Activated CD4-positive, alpha-beta T cell treated with anti-CD3 and anti-CD28 coated beads, Interleukin-2, Interleukin-6, amounts not matched to agents 100 ng/mL and 50 ng/mL, durations not matched to agents 16 hours and 8 hours (primary cell): Measurements from ENCODE around the gene ZMIZ1.

Experiments
- DNase-seq: peaks from one replicate; pipeline ENCODE4 v3.0.0-alpha.2; 2020

Gene ZMIZ1

GRCh38 chr10:79125092-79125491 is 56.3 kb downstream of the ZMIZ1 start:
- no peak for DNase-seq

DNA sequence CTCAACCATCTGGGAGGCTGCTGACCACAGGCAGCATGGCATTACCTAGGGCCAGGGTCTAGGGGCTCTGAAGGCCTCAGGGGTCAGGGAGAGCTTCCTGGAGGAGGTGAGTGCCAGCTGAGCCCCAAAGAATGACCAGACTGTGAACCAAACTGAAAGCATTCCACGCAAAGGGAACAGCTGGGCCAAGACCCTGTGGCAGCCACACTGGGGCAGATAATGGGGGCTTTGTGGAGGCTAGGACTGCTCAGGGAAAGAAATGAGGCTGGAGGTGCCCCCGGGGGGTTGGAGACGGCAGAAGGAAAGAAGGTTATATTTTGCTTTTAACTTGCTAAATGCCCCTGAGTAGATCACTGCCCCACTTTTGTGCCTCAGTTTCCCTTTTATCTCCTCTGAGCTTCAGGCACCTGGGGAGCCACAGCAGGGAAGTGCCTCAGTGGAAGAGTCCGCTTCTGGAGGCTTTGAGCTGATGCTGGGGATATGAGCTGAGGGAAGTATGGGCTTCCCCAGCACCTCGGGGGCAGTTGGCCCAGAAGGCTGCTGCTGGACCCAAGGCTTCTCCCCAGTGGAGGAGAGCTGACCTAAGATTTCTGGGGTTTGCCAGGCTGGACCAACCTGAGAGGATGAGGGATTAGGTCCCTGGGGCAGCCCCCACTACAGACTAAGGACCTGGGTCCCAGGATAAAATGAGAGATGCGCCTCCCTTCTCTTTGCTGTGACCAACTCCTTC is 57.8 kb downstream of the ZMIZ1 start:
- DNase-seq = no peak

DNA sequence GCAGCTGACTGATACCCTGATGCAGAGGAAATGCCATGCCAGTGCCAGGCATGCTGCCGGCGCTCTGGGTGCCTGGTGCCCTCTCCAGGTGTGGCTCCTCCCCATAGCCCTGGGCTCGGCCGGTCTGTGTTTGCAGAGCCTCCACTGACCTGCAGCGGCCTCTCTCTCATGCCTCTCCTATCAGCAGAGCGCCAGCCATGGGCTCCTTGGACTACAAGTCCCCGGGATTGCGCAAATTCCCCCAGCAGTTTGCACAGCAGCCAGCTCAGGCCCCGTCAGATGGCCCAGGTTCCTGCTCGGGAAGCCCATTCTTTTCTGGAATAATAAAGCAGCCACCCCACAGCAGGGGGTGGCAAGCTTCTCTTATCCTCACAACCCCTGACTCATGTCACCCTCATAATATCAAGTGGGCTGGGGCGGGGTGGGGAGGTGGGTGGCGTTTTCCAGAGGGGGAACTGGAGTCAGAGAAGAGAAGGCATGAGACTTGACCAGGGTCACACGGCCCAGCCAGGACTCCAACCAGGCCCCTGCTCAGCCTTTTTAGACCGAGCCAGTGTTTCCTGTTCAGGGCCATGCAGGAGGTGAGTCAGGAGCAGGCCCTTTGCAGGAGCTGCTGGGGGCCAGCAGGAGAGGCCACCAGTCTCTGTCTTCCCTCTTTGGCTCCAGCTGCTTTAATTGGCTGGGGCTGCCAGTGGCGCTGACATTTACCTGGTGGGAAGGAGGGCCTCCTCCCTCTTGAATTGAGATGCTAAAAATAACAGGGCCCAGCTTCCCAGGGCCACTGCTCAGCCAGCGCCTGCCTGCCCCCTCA is 58.6 kb downstream of the ZMIZ1 start:
- DNase-seq = no peak

DNA sequence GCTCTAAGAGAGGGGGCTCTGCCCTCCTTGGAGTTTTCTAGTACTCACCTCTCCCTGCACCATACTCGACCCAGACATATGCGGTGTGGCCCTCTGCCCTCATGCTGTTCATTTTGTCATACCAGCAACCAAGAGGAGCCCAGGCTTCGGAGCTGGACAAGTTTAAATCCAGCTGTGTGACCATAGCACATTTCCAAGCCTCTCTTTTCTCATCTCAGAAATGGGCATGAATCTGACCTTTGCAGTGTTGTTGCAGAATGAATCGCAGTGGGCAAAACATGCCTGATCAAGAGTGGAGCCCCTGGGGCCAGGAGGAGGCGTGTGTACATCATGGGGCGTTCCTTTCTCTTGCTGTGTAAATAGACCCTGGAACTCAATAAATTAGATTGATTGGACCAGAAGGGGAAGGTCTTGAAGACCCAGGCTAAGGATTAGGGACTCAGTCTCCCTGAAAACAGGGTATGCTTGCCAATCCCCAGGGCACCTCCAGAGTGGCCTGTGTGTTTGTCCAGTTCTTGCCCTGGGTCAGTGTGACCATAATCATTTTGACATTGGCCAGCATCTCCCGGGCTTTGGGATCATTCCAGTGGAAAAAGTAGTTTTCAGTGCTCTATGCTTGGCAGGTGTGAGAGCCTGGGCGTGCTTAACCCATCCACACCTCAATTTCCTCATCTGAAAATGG is 59.6 kb downstream of the ZMIZ1 start:
- DNase-seq = no peak

GRCh38 chr10:79128923-79129305 is 60.1 kb downstream of the ZMIZ1 start:
- DNase-seq = no peak

DNA sequence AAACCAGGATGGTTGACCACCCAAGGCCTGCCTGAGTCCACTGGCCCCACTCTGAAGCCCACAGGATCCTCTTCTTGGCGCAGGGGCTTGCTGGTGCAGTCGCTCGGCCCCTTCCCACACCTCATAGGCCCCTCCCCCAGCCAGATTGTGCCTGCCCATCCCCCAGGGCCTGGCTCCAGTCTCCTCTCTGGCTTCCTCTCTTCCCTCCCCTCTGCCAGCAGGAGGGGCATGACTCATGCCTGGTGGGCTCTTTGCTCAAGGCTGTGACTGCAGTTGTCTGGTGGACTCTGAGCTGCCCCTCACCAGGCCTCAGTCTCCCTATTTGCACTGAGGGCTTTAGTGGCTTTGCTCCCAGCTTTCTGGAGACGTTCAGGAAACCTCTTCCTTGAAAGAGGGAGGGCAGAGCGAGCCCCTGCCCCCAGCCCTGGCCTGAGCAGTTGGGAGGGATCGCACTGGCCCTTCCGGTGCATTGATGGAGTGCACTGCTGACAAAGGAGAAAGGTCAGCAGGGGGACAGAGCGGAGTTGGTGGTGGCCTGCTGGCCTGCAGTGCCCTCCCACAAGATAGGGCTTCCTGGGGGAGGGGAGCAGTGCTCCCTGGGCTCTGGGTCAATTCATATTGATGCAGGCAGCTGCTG is 60.7 kb downstream of the ZMIZ1 start:
- no peak for DNase-seq

DNA sequence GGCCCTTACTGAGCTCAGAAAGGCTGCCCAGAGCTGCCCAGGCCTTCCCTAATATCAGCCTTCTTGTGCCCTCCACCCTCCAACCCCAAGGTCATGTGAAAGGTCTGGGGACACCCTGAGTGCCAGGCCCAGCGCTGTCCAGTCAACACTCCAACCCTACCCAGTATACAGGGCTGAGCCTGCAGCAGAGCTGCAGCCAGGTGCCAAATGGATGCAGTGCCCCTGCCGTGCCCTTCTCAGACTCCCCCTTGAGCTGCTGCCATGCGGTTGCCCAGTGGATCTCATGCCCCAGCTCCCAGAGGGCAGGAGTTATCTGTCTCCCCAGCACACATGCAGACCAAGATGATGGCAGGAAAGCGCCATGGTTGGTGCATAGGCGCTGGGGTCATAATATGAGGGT is 61.5 kb downstream of the ZMIZ1 start:
- no peak for DNase-seq

DNA sequence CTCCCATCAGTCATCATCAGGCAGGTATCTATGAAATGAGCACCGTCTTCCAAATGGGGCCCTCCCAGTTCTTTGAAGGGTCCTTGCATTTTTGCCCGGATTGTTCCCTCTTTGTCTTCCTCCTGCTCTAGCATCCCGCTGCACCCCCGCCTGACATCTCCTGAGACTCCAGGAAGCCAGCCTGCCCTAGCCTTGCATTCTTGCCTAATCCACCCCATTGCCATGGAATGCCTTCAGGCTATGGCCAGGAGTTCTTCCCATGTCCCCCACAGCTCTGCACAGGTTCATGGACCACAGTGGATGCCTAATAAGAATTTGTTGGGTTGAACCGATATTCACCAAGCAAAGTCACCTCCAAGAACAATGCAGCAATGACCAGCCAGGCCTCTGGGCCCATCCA is 62.1 kb downstream of the ZMIZ1 start:
- DNase-seq = no peak

DNA sequence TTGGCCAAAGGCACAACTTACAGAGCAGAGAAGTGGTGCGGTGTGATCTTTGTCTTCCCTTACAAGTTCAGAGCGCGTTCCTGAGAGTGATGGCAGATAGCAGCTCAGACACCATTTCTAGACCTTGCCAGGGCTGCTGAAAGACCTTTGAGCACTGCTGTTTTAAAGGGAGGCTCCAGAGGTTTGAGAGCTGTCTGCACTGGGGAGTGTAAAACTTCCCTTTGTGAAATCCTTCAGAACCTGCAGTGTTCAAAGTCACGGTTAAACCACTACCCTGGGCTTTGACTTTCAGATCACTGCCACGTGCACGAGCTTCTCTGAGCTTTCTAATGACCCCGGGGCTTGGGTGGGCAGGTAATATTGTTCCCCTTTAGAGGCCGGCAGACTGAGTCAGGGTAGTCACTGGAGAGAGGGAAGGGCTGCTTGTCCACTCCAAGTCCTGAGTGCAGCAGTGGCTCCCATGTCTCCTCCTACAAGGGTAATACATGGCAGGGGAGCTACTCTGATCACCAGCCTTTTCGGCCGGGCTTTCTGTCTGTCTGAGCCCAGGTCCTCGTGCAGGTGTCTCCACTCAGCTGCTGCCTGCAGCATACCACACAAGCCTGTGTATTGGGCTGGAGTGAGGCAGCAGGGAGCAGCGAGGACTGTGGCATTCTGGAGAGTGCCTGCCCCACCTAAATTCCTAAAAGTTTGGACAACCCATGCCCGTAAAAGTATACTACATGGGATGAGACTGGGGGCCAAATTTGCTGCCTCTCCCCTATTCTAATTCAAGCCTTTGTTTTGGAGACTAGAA is 63.3 kb downstream of the ZMIZ1 start:
- DNase-seq = no peak

DNA sequence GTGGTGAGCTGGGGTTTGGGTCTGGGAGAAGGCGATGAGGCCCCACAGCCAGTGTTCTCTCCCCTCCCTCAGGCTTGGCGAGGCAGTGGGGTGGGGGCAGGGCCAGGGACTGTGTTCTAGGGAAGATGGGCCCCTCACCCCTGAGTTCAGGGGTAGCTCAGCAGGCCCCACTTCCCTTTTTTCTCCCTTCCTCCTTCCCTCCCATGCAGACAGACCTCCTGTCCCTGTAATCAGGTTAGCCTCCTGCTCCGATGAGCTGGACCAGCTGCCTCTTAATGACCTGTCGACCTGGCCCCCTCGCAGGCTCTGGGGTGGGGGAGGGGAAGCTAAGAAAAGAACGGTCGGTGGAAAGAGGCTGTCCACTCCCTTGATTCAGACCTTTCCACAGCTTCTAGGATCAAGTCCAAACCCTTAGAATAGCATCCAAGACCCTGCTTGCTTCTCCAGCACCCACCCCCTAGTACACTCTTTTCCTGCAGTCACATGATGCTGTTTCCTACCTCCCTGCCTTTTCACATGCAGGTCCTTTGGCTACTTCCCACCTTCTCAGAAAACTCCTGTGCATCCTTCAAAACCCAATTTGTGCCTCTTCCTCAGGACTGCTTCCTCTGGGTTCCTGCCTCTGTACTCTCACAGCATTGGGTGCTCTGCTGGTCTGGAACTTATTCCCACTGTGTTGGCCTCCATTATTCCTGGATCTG is 64.1 kb downstream of the ZMIZ1 start:
- DNase-seq = no peak

GRCh38 chr10:79133416-79133815 is 64.7 kb downstream of the ZMIZ1 start:
- DNase-seq = no peak

- no peak for DNase-seq
Observed at GRCh38 chr10:79135790-79136189, 67.0 kb downstream of the ZMIZ1 start.

- no peak for DNase-seq
Observed at GRCh38 chr10:79136236-79137005, 67.7 kb downstream of the ZMIZ1 start.

DNA sequence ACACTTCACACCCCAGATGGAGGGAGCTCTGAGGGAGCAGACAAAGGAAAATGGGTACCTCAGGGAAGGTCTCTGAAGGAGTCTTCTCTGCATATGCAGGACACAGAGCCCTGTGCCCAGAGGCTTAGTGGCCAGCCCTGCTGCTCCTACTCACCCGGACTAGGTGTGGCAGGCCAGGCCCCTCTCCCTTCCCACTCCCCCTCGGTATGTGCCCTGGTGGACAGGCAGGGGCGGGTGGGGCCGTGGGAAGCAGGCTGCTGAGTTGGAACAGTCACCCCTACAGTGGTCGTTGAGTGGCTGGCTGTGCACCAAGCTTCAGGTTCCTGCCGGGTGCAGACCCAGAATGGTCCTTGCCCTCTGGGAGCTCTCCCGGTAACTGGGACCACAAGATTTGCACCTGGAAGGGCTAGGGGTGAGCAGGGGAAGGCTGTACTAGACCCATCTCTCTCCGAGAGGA is 68.6 kb downstream of the ZMIZ1 start:
- no peak for DNase-seq

- DNase-seq = peak; percentile 64
Observed at GRCh38 chr10:79137826-79138225, 69.1 kb downstream of the ZMIZ1 start.

GRCh38 chr10:79138449-79139123 is 69.8 kb downstream of the ZMIZ1 start:
- DNase-seq = no peak

- no peak for DNase-seq
Observed at GRCh38 chr10:79139124-79139835, 70.5 kb downstream of the ZMIZ1 start.

DNA sequence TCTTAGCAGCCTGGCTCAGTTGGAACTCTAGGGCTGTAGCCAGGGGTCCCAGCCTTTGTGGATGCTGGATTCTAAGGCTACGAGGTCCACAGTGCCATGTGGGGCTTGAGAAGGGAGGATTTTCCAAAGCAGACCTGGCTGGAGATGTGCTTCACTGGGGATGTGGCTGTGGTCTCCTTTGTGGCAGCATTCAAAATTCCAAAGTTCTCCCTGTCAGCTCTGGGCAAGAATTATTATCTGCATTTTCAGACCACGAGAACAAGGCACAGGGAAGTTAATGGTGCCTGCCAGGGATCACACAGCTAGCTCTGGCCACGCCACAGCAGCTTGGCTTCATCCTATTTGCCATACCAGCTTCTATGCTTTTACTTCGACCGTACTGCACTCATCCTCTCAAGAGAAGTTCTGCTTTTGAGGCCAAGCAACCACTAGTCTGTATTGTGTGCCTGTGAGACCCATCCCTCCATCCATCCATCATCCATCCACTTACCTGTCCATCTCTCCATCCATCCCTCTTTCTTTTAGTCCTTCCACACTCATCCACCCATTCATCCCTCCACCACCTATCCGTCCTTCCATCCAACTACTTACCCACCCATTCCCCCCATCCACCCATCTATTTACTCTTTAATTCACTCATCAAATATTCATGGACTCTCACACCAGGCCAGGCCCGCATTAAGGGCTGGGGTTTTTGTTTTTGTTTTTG is 71.5 kb downstream of the ZMIZ1 start:
- no peak for DNase-seq

DNA sequence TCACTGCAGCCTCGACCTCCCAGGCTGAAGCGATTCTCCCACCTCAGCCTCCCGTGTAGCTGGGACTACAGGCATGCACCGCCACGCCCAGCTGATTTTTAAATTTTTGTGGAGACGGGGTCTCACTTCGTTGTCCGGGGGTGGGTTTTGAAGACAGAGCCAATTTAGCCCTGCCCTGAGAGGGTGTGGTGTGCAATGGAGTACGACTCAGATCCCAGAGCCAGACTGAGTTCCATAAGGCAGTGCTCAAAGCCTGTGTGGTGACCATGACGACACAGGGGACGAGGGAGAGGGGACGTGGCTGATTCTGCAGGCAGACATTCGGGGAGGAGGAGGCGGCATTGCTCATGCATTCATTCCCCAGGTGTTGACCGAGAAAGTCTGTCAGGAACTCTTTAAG is 72.1 kb downstream of the ZMIZ1 start:
- no peak for DNase-seq
